ENCODE data around the gene FHIP2A.

Gene FHIP2A

DNA sequence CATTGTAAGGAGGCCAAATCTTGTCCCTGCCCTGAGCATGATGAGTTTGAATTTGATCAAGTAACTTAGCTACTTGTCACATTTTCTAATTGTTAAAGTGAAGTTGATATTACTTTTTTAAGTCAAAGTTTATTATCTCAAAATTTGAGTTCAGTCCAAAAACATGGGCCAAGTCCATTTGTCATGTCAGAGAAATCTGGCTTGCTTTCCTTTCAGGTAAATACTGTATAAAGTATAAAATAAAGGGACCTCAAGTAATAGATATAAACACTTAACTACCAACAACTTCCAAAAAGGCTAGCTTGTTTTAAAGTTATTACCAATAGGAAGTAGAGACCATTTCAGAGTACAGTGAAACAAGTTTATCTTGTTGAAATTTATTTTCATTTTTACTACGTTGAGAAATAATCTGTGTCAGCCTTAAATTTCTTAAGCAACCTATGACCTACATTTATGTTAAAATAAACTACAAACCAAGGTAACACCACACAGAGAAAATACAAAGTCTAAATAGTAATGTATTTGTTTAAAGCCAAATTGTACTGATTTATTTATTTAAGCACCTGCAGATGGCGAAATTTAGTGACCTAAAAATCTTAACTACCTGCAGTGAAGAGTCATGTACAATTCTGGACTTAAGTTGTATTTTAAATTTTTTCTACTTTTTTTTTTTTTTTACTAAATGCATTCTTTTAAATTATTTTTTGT, 36.5 kb downstream of the FHIP2A start:
- TF ChIP-seq, protein P1, sequence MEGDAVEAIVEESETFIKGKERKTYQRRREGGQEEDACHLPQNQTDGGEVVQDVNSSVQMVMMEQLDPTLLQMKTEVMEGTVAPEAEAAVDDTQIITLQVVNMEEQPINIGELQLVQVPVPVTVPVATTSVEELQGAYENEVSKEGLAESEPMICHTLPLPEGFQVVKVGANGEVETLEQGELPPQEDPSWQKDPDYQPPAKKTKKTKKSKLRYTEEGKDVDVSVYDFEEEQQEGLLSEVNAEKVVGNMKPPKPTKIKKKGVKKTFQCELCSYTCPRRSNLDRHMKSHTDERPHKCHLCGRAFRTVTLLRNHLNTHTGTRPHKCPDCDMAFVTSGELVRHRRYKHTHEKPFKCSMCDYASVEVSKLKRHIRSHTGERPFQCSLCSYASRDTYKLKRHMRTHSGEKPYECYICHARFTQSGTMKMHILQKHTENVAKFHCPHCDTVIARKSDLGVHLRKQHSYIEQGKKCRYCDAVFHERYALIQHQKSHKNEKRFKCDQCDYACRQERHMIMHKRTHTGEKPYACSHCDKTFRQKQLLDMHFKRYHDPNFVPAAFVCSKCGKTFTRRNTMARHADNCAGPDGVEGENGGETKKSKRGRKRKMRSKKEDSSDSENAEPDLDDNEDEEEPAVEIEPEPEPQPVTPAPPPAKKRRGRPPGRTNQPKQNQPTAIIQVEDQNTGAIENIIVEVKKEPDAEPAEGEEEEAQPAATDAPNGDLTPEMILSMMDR (conservative IDR thresholded peaks at IDR 0.05; ENCODE audit: low read length): no peak
- H3K4me3 ChIP-seq (ENCODE audit: low read length): no peak overlapping the region
- no peak for DNase-seq (ENCODE audit: low read depth)

DNA sequence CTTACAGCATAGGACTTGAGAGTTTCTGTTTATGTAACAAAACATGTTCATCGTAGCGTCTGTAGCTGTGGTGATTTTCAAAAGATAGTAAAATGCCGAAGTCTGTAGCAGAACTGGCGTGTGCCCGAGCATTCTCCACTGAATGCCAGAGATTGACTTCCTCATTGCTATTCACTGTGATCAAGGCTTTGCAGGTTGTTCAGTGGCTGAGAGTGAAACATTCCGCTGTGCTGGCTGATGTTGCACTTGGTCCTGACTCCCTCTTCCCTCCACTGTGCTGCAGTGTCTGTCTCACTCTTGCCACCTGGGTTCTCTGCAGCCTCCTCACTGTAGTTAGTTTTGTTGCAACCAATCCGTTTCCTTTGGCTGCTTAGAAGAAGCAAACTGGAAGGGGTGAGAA, 37.6 kb downstream of the FHIP2A start:
- TF ChIP-seq, protein P1 (conservative IDR thresholded peaks at IDR 0.05; ENCODE audit: low read length): no peak
- H3K4me3 ChIP-seq (ENCODE audit: low read length): no peak overlapping the region
- no peak for DNase-seq (ENCODE audit: low read depth)

DNA sequence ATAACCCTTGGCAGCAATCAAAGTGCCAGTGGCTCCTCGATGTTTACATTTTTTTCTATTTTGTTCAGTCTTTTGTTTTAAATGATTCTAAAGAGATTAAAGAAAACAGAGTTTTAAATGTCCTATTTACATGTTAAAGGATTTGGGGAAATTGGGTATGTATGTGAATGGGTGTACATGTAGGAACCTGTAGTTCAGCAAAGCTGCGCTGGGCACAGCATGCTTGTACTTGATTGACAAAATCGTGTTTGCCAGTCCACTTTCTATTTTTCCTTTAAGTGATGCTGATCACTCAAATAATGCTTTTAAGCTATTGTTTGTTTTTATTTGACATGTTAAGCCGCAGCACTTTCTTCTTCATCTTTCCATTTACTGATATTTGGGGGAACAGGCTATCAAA, 40.9 kb downstream of the FHIP2A start:
- no peak for DNase-seq (ENCODE audit: low read depth)
- TF ChIP-seq, protein P1 (conservative IDR thresholded peaks at IDR 0.05; ENCODE audit: low read length): no peak
- H3K4me3 ChIP-seq (ENCODE audit: low read length): no peak overlapping the region

DNA sequence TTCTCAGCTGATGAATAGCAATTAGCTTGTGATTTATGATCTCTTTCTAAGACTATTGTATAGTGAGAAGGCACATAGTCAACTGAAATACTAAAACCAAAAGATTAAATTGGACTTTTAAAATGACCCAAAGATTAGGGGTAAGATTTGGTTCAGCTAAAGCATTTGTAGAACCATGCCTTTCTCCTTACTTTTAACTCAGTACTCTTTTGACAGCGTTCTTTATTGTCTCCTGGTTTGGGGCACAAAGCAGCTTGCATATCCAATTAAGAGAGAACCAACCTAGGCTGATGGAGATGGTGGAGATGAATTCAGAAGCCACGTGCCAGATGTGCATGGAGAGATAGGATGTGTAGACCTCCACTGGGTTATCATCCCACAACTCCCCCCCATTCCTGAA, 45.8 kb downstream of the FHIP2A start:
- TF ChIP-seq, protein P1 (conservative IDR thresholded peaks at IDR 0.05; ENCODE audit: low read length): no peak
- no peak overlapping the region for H3K4me3 ChIP-seq (ENCODE audit: low read length)
- DNase-seq (ENCODE audit: low read depth): no peak

DNA sequence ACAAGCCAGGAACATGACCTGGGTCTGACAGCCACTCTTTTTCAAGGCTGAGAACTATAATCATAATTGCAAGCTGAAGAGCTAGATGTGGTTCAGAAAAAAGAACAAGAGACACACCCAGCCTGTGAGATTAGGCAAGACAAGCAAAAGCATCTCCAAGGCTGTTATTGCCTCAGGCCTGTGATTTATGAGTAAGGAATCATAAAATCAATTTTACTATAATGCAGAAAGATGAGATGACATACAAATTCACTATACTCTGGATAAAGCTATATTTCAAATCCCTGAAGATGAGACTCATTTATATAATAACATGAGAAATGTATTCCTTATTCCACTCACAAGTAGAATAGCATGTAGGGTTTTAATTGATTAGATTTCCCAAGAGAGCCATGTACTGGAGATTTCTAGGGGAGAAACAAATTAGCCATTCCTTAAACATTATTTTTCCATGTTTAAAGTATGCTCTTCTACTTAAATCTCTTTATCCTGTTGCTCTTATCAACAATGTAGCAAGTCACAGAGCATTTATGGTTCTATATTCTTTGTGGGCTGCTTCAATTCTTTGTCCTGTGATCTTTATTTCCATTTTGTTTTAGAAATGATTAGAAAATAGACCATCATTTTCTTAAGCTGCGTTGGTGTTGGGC, 47.4 kb downstream of the FHIP2A start:
- TF ChIP-seq, protein P1 (conservative IDR thresholded peaks at IDR 0.05; ENCODE audit: low read length): no peak
- no peak overlapping the region for H3K4me3 ChIP-seq (ENCODE audit: low read length)
- peak; percentile 53 for DNase-seq (ENCODE audit: low read depth)

DNA sequence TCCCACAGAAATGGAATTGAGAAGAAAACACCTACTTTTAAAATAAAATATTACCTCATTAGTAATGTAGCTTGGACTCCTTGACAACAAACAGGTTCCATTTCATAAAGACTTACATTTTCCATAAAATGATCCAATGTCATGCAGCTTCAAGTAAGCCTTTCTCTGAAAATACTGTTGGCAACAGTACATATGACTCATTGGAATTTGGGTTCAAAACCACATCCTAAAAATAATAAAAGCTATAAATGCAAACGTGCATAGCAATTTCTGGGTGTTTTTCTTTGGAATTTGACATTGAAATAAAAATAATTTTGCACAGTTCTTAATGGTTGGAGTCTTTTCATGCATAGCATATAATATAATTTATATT, 47.9 kb downstream of the FHIP2A start:
- H3K4me3 ChIP-seq (ENCODE audit: low read length): no peak overlapping the region
- DNase-seq (ENCODE audit: low read depth): peak; percentile 79
- TF ChIP-seq, protein P1 (conservative IDR thresholded peaks at IDR 0.05; ENCODE audit: low read length): no peak

DNA sequence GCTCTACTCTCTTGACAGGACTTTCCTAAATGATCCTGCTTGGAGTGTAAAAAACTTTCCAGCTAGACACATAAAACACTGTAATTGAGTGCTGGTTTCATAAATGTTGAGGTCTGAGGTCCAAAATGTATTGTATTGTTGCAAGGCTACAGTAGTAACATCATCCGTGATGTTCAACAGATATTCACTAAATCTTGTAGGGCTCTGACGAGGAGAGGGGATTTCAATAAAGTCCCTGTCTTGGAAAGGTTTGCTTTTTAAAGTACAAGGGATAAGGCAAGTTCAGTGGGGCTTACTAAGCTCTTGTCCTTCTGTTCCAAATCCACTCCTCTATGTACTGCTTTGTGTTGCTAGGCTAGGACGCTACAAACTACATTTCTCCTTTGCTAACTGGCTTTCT, 48.9 kb downstream of the FHIP2A start:
- no peak for DNase-seq (ENCODE audit: low read depth)
- TF ChIP-seq, protein P1 (conservative IDR thresholded peaks at IDR 0.05; ENCODE audit: low read length): no peak
- no peak overlapping the region for H3K4me3 ChIP-seq (ENCODE audit: low read length)
